ENCODE measurements around the gene MFN2. TPM values are rescaled to one million over a fixed set of nuclear protein-coding genes. Genes with fewer than 3 reads are reported as not detected.

Gene MFN2
- total and polyA plus RNA-seq, 9 of the 15 experiments (the other 6 are each of a cell fraction or from before 2014, with no cell fraction given): 10.5 to 158 (median 87.1) TPM

- TF ChIP-seq ZBTB34 (CRISPR knock-in tag; IDR thresholded peaks at IDR 0.05): peak; percentile 10; the same call in 1 of the 2 replicates
- no peak for TF ChIP-seq POLR2A (conservative IDR thresholded peaks at IDR 0.05)
- no peak for TF ChIP-seq DLX4 (CRISPR knock-in tag; IDR thresholded peaks at IDR 0.05)
- no peak for TF ChIP-seq NCOA4 (IDR thresholded peaks at IDR 0.05; ENCODE audit: partially characterized antibody)
- peak; percentile 44; the same call in 1 of the 2 replicates for TF ChIP-seq TEAD4 (IDR thresholded peaks at IDR 0.05; ENCODE audit: low read length)
- TF ChIP-seq TEAD4 (CRISPR knock-in tag; IDR thresholded peaks at IDR 0.05; ENCODE audit: borderline replicate concordance): no peak
- TF ChIP-seq TCF7L2 (IDR thresholded peaks at IDR 0.05; ENCODE audit: low read depth, low read length): no peak
- 0 out of 4 replicates have a peak, but pooled peaks of 1 of the 2 experiments have one; percentile 38 for TF ChIP-seq MAZ (CRISPR knock-in tag; conservative IDR thresholded peaks at IDR 0.05 in 1 of 2, IDR thresholded peaks at IDR 0.05 in 1 of 2)
- TF ChIP-seq ZSCAN32 (CRISPR knock-in tag; IDR thresholded peaks at IDR 0.05): no peak
- TF ChIP-seq RAD21 (CRISPR knock-in tag; conservative IDR thresholded peaks at IDR 0.05 in 1 of 2, IDR thresholded peaks at IDR 0.05 in 1 of 2): peak; percentile 31 to 75; a peak in 3 of 4 replicates
- no peak for TF ChIP-seq ESRRA (IDR thresholded peaks at IDR 0.05; ENCODE audit: borderline replicate concordance, low read depth)
- TF ChIP-seq ADNP (tag; IDR thresholded peaks at IDR 0.05): no peak
- peak; percentile 46; the same call in 1 of the 2 replicates for TF ChIP-seq NBN (IDR thresholded peaks at IDR 0.05; ENCODE audit: low read depth)
- peak; percentile 54 for TF ChIP-seq SMC3 (conservative IDR thresholded peaks at IDR 0.05; ENCODE audit: insufficient read depth, low read depth, low read length)
- TF ChIP-seq TFE3 (CRISPR knock-in tag; IDR thresholded peaks at IDR 0.05): no peak
- no peak for TF ChIP-seq BMI1 (IDR thresholded peaks at IDR 0.05; ENCODE audit: low read length)
- TF ChIP-seq ZNF609 (CRISPR knock-in tag; IDR thresholded peaks at IDR 0.05; ENCODE audit: borderline replicate concordance): no peak
- no peak for TF ChIP-seq ATF1 (CRISPR knock-in tag; IDR thresholded peaks at IDR 0.05)
- TF ChIP-seq ATF1 (tag; IDR thresholded peaks at IDR 0.05): no peak
- no peak for TF ChIP-seq NR3C1 (CRISPR knock-in tag; IDR thresholded peaks at IDR 0.05)
These were observed 21.1 kb downstream of the MFN2 start (continued) for GRCh38 chr1:12001249-12001917.
